ENCODE measurements around the gene NXPE4. TPM values are rescaled to one million over a fixed set of nuclear protein-coding genes. Genes with fewer than 3 reads are reported as not detected.
"Not testable (repeated sequence)": the region's sequence is repeated elsewhere in the genome, so short reads cannot be mapped to it uniquely, and the experiment has no call there.

Gene NXPE4
- total RNA-seq, 1 donor from 2014 or later = not detected

DNA sequence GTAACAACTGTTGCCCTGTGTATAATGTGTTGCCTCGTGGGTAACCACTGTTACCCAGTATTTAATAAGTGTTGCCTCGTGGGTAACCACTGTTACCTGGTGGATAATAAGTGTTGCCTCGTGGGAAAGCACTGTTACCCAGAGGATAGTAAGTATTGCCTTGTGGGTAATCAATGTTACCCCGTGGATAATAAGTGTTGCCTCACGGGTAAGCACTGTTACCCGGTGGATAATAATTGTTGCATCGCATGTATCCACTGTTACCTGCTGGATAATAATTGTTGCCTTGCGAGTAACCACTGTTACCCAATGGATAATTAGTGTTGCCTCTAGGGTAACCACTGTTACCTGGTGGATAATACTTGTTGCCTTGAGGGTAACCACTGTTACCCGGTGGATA lies 17.1 kb upstream of the NXPE4 start:
- Histone ChIP-seq H3K27ac (no peak overlapping the region), H3K27me3 (no peaks in the 10 kb centered on the region), H3K9me3 (no peaks in the 10 kb centered on the region), H3K36me3 (no peaks in the 10 kb centered on the region), H3K4me3 (no peak overlapping the region), H3K4me1 (no peaks in the 10 kb centered on the region)
- TF ChIP-seq, protein P1, sequence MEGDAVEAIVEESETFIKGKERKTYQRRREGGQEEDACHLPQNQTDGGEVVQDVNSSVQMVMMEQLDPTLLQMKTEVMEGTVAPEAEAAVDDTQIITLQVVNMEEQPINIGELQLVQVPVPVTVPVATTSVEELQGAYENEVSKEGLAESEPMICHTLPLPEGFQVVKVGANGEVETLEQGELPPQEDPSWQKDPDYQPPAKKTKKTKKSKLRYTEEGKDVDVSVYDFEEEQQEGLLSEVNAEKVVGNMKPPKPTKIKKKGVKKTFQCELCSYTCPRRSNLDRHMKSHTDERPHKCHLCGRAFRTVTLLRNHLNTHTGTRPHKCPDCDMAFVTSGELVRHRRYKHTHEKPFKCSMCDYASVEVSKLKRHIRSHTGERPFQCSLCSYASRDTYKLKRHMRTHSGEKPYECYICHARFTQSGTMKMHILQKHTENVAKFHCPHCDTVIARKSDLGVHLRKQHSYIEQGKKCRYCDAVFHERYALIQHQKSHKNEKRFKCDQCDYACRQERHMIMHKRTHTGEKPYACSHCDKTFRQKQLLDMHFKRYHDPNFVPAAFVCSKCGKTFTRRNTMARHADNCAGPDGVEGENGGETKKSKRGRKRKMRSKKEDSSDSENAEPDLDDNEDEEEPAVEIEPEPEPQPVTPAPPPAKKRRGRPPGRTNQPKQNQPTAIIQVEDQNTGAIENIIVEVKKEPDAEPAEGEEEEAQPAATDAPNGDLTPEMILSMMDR (IDR thresholded peaks at IDR 0.05) = no peak
- intact Hi-C loops (cut with DNase I) = no loop called here
- no peak for DNase-seq (ENCODE audit: low spot score in 2 of 2)

DNA sequence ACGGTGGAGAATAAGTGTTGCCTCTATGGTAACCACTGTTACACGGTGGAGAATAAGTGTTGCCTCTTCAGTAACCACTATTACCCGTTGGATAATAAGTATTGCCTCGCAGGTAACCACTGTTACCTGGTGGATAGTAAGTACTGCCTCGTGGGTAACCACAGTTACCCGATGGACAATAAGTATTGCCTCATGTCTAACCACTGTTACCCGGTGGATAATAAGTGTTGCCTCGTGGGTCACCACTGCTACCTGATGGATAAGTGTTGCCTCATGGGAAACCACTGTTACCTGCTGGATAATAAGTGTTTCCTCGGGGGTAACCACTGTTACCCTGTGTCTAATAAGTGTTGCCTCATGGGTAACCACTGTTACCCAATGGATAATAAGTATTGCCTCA lies 16.6 kb upstream of the NXPE4 start:
- intact Hi-C loops (cut with DNase I) = not testable (repeated sequence)

GRCh38 chr11:114610984-114611944 lies 15.7 kb upstream of the NXPE4 start:
- Histone ChIP-seq H3K27me3 (no peaks in the 10 kb centered on the region), H3K36me3 (no peaks in the 10 kb centered on the region), H3K4me3 (no peak overlapping the region), H3K4me1 (no peaks in the 10 kb centered on the region), H3K9me3 (no peaks in the 10 kb centered on the region), H3K27ac (no peak overlapping the region)
- TF ChIP-seq, protein P1 (IDR thresholded peaks at IDR 0.05) = no peak
- intact Hi-C loops (cut with DNase I) = no loop called here
- DNase-seq (ENCODE audit: low spot score in 2 of 2) = no peak

More for the DNA sequence above, 16.6 kb upstream of the NXPE4 start:
- not testable (repeated sequence) for H3K27me3 ChIP-seq; H3K4me1 ChIP-seq; H3K4me3 ChIP-seq; H3K9me3 ChIP-seq; DNase-seq (ENCODE audit: low spot score in 2 of 2); H3K27ac ChIP-seq; H3K36me3 ChIP-seq

- H3K9me3 ChIP-seq = no peaks in the 10 kb centered on the region
- TF ChIP-seq, protein P1 (IDR thresholded peaks at IDR 0.05) = no peak
- DNase-seq (ENCODE audit: low spot score in 2 of 2) = no peak
- no peak overlapping the region for H3K27ac ChIP-seq
- H3K4me1 ChIP-seq = no peaks in the 10 kb centered on the region
- intact Hi-C loops (cut with DNase I) = no loop called here
- no peaks in the 10 kb centered on the region for H3K36me3 ChIP-seq
- no peaks in the 10 kb centered on the region for H3K27me3 ChIP-seq
- no peak overlapping the region for H3K4me3 ChIP-seq
Measured at GRCh38 chr11:114610550-114610949, 15.0 kb upstream of the NXPE4 start.

GRCh38 chr11:114609429-114609828 lies 13.8 kb upstream of the NXPE4 start:
- TF ChIP-seq, protein P1 (IDR thresholded peaks at IDR 0.05) = no peak
- H3K36me3 ChIP-seq = no peaks in the 10 kb centered on the region
- H3K9me3 ChIP-seq = peaks cover 0 to 6% of the 10 kb centered on the region in 2 donors
- intact Hi-C loops (cut with DNase I) = no loop called here
- no peaks in the 10 kb centered on the region for H3K4me1 ChIP-seq
- no peak overlapping the region for H3K27ac ChIP-seq
- H3K27me3 ChIP-seq = no peaks in the 10 kb centered on the region
- DNase-seq (ENCODE audit: low spot score in 2 of 2) = no peak
- no peak overlapping the region for H3K4me3 ChIP-seq

DNA sequence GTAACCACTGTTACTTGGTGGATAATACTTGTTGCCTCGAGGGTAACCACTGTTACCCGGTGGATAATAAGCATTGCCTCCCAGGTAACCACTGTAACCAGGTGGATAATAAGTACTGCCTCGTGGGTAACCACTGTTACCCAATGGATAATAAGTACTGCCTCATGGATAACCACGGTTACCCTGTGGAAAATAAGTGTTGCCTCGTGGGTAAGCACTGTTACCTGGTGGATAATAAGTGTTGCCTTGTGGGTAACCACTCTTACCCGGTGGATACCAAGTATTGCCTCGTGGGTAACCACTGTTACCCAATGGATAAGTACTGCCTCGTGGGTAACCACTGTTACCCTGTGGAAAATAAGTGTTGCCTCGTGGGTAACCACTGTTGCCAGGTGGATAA lies 13.0 kb upstream of the NXPE4 start:
- H3K4me3 ChIP-seq; H3K27ac ChIP-seq; H3K4me1 ChIP-seq; DNase-seq (ENCODE audit: low spot score in 2 of 2); H3K9me3 ChIP-seq; H3K36me3 ChIP-seq; intact Hi-C loops (cut with DNase I); H3K27me3 ChIP-seq: not testable (repeated sequence)
